Tibial artery (tissue), 4 donors: ENCODE measurements around the gene CCDC86.

Experiments used
- DNase-seq, 2 donors: peaks; one replicate each; pipeline ENCODE4 v3.0.0-alpha.2; 2019
- H3K27ac ChIP-seq, 2 donors: fragments of 200-600 bp; sonication (generic) in 1 of 2; 1 replicate in 1 of 2; 2 replicates in 1 of 2; pipeline ENCODE4 v1.5.1; 2018 to 2019; ENCODE audit warnings: mild to moderate bottlenecking in 1 of 2
- H3K27me3 ChIP-seq, 2 donors: fragments of 200-600 bp; sonication (generic) in 1 of 2; one replicate each; pipeline versions ENCODE4 v1.5.1 to v1.6.0; 2016 to 2019
- H3K36me3 ChIP-seq, 3 donors: fragments of 200-600 bp; sonication (generic) in 2 of 3; one replicate each; pipeline ENCODE4 v1.5.1; 2016 to 2019; ENCODE audit warnings: mild to moderate bottlenecking in 2 of 3
- H3K4me1 ChIP-seq, 4 donors: fragments of 200-600 bp; sonication (generic) in 2 of 4; 1 replicate in 3 of 4; 2 replicates in 1 of 4; pipeline ENCODE4 v1.5.1; 2016 to 2019
- H3K4me3 ChIP-seq, 2 donors: fragments of 200-600 bp; sonication (generic) in 1 of 2; 1 replicate in 1 of 2; 2 replicates in 1 of 2; pipeline ENCODE4 v1.5.1; 2018 to 2019; ENCODE audit warnings: mild to moderate bottlenecking in 2 of 2
- H3K9me3 ChIP-seq, 3 donors: fragments of 200-600 bp; sonication (generic) in 1 of 3; one replicate each; pipeline ENCODE4 v1.5.1; 2016 to 2019
- intact Hi-C: fragments of 100-400 bp; cut with DNase I; formaldehyde crosslinking; loops from one replicate; pipeline ENCODE4 v1.15.0; 2023; ENCODE audit warnings: low total_unique reads
- TF ChIP-seq, protein P1 (sequence below), 2 experiments: fragments of 200-600 bp in 1 of 2; fragments of 450-650 bp in 1 of 2; IDR thresholded peaks; one replicate each; pipeline ENCODE4 v1.5.1; 2017 to 2019; ENCODE audit warnings: antibody characterized with exemption in 2 of 2, mild to moderate bottlenecking in 1 of 2, moderate library complexity in 1 of 2

CCDC86 gene

DNA sequence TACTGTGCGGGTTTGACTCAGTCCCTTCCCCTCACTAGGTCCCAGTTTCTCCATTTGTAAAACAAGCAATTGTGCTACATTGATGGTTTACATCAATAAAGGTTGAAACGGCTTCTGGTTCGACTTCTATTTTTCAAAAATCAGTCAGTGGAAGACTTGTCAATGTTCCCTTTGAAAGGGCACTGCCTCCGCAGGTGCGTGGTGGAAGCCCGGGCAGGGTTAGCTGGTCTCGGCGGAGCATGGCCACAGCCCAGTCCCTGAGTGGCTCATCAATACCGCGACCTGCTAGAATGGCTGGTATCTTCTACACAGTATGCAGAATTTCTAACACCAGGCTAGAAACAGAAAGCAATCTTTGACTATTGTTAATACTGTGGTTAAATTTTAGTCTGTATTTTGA, 40.7 kb upstream of the CCDC86 start:
- Histone ChIP-seq H3K4me3 (no peak overlapping the region), H3K4me1 (no peaks in the 10 kb centered on the region), H3K27me3 (peaks cover 0 to 15% of the 10 kb centered on the region in 2 donors), H3K36me3 (no peaks in the 10 kb centered on the region), H3K9me3 (no peaks in the 10 kb centered on the region), H3K27ac (no peak overlapping the region)
- DNase-seq = no peak
- TF ChIP-seq, protein P1, sequence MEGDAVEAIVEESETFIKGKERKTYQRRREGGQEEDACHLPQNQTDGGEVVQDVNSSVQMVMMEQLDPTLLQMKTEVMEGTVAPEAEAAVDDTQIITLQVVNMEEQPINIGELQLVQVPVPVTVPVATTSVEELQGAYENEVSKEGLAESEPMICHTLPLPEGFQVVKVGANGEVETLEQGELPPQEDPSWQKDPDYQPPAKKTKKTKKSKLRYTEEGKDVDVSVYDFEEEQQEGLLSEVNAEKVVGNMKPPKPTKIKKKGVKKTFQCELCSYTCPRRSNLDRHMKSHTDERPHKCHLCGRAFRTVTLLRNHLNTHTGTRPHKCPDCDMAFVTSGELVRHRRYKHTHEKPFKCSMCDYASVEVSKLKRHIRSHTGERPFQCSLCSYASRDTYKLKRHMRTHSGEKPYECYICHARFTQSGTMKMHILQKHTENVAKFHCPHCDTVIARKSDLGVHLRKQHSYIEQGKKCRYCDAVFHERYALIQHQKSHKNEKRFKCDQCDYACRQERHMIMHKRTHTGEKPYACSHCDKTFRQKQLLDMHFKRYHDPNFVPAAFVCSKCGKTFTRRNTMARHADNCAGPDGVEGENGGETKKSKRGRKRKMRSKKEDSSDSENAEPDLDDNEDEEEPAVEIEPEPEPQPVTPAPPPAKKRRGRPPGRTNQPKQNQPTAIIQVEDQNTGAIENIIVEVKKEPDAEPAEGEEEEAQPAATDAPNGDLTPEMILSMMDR (IDR thresholded peaks at IDR 0.05) = no peak
- intact Hi-C loops = no loop called here

DNA sequence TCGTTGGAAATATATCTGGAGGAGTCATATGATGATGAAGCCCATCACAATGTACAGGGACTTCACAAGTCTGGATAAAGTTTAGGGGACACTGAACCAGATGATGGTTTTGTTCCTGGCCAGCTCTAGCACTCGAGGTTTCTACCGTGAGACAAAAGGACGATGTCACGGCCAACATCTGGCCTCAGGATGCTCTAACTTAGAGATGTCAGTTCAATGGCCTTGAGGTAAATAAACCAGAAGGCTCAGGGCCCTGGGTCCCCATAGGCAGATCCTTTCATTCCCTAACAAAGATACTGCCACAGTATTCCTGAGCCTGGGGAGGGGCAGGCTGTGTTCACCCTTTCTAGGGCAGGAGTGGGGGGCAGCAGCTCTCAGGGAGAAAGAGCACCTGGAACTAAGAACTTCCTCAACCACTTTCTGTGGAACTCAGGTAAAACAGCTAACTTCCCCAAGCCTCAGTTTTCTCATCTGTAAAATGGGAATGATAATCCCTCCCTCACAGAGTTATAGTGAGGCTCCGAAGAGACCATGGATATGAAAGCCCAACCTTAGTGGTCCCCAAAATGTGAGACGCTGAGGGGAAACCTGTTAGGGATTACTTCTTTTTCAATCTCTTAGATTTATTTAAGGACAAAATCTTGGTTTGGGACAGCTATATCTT, 38.5 kb upstream of the CCDC86 start:
- DNase-seq = no peak
- Histone ChIP-seq H3K27me3 (peaks cover 0 to 9% of the 10 kb centered on the region in 2 donors), H3K36me3 (no peaks in the 10 kb centered on the region), H3K9me3 (no peaks in the 10 kb centered on the region), H3K4me3 (no peak overlapping the region), H3K4me1 (no peaks in the 10 kb centered on the region), H3K27ac (no peak overlapping the region)
- TF ChIP-seq, protein P1 (IDR thresholded peaks at IDR 0.05) = no peak
- intact Hi-C loops = no loop called here

DNA sequence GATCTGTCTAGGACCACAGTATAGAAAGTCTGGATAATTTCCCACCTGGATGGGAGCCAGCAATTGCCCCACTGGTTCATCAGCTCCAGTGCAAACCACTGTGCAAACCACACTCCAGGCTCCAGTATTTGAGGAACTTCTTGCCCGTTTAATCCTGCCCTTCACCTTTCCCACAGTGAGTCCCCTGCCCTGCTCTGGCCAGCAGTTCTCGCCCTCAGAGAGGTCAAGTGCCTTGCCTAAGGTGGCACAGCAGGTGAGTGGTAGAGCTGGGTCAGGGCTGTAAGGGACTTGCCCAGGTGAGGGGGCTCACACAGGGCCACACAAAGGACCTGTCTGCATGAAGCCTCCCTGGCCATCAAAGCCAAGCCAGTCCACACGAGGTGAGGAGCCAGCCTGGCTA, 32.7 kb upstream of the CCDC86 start:
- H3K27ac ChIP-seq = no peak overlapping the region
- no peaks in the 10 kb centered on the region for H3K4me1 ChIP-seq
- no peak for DNase-seq

DNA sequence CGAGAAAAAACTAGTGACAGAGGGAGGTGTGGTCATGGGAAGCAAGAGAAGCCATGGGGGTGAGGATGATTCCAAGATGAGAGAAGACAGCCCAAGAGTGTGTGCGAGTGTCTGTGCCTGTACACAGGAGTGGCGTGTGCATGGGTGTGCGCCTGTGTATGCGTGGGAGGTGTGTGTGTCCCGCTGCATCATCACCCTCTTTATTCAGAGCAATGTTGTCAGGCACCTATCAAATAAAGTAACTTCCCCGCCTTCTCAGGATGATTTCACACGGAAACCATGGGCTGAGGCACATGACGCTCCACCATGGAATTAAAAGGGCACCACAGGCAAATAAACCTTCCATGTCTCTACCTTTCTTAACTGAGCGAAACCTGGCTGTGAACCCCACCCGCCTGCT, 32.2 kb upstream of the CCDC86 start:
- no peak for DNase-seq
- Histone ChIP-seq H3K4me1 (no peaks in the 10 kb centered on the region), H3K36me3 (no peaks in the 10 kb centered on the region), H3K4me3 (no peak overlapping the region), H3K9me3 (no peaks in the 10 kb centered on the region), H3K27ac (no peak overlapping the region), H3K27me3 (peaks cover 0 to 8% of the 10 kb centered on the region in 2 donors)
- intact Hi-C loops = no loop called here
- TF ChIP-seq, protein P1 (IDR thresholded peaks at IDR 0.05) = no peak

More for the DNA sequence above, 32.7 kb upstream of the CCDC86 start:
- peaks cover 0 to 8% of the 10 kb centered on the region in 2 donors for H3K27me3 ChIP-seq
- TF ChIP-seq, protein P1 (IDR thresholded peaks at IDR 0.05) = no peak
- no peaks in the 10 kb centered on the region for H3K36me3 ChIP-seq
- intact Hi-C loops = no loop called here
- H3K9me3 ChIP-seq = no peaks in the 10 kb centered on the region
- H3K4me3 ChIP-seq = no peak overlapping the region

DNA sequence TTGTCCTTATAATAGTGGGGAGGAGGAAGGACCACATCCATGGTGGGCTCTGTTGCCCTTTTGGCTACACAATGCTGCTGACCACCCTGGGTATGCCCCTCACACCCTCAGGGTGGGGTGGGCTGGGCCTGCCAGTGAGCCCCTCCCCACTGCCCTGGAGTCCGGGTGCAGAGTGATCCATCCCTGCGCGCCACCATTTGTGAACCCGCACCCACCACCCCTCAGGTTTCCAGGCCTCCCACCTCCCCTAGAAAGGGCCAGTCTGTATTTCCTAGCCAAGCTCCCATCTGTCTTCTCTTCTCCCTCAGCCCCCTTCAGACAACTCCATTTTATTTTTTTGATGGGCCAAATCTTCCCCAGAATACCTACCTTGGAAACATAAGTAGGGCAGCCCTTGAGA, 31.8 kb upstream of the CCDC86 start:
- intact Hi-C loops = no loop called here
- Histone ChIP-seq H3K36me3 (no peaks in the 10 kb centered on the region), H3K4me1 (no peaks in the 10 kb centered on the region), H3K27ac (no peak overlapping the region), H3K4me3 (no peak overlapping the region), H3K27me3 (peaks cover 0 to 8% of the 10 kb centered on the region in 2 donors), H3K9me3 (no peaks in the 10 kb centered on the region)
- DNase-seq = no peak
- TF ChIP-seq, protein P1 (IDR thresholded peaks at IDR 0.05) = no peak

DNA sequence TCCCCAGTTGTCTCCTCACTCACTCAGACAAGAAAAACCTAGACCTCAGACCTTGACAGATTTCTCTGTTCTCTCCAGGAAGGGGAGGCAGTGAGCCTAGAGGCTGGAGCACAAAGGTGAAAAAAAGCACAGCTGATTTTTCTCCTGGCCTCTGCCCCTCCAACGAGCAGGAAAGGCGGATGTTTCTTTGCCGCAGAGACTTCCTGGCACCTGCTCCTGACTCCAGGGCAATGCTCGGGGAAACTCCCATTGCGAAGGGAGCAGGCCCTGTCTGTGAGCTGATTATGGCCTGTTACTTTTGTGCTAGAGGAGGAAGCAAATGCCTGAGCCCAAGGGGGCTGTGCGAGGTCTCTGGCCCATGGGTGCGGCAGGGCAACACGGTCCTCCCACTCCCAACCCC, 31.3 kb upstream of the CCDC86 start:
- H3K36me3 ChIP-seq = no peaks in the 10 kb centered on the region
- TF ChIP-seq, protein P1 (IDR thresholded peaks at IDR 0.05) = no peak
- H3K4me3 ChIP-seq = no peak overlapping the region
- no peaks in the 10 kb centered on the region for H3K9me3 ChIP-seq
- DNase-seq = no peak
- peaks cover 0 to 6% of the 10 kb centered on the region in 2 donors for H3K27me3 ChIP-seq
- H3K27ac ChIP-seq = no peak overlapping the region
- H3K4me1 ChIP-seq = no peaks in the 10 kb centered on the region
- intact Hi-C loops = no loop called here
